HG02678 (cell line): Measurements from ENCODE around the gene LMBRD2.
"Not testable (repeated sequence)": the region's sequence is repeated elsewhere in the genome, so short reads cannot be mapped to it uniquely, and the experiment has no call there.

Experiments
- ATAC-seq: cut with Tn5 transposase; IDR thresholded peaks from one replicate; pipeline ENCODE4 v1.9.1; 2021; ENCODE audit warnings: mild to moderate bottlenecking, moderate library complexity; ENCODE audit not compliant: unreplicated experiment

Gene LMBRD2

DNA sequence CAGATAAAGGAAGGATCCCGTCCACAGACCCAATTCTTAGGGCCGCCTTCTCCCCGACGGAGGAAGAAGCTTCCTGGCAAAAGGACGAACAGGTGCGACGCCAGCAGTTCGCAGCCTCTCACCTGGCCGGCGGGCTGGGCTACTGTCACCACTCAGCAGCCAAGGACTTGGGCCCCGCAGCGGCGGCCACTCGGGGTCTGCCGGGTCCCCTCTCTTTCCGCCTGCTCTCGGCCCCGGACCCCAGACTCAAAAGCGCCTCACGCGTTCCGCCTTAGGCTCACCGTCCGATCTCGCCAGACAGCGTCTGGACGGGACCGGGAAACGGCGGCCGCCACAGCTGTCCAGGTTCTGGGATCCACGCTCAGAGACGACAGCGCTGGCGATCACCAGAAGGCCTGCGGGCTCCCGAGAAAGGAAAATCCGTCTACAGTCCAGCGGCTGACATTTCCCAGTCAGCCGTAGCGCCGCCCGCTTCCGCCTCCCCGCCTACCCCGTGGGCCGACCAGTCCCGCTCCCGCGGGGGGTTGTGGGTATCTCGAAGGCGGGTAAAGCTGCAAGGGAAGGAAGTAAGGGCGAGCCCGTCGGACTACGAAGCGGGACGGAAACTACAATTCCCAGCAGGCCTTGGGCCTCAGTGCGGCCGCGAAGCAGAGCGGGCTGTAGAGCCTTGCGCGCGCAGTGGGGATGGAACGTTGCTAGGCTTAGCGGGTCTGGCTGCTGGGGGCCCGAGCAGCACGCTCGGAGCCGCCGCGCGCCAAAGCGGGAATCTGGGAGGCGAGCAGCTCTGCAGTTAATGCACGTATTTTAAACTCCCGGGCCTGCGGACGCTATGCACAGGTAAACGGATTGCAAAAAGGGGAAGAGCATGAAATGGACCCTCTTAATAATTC, at the start of gene LMBRD2, which contains the start of gene SKP2:
LMBRD2 (minus strand) TSS at position 454 of the 890 bp plus-strand sequence. CDS start 8,538 bp downstream, outside the sequence.
SKP2 (plus strand) TSS at position 678 of the 890 bp plus-strand sequence; CDS start at position 830, 152 bp downstream.
- ATAC-seq, result peak; percentile 99

DNA sequence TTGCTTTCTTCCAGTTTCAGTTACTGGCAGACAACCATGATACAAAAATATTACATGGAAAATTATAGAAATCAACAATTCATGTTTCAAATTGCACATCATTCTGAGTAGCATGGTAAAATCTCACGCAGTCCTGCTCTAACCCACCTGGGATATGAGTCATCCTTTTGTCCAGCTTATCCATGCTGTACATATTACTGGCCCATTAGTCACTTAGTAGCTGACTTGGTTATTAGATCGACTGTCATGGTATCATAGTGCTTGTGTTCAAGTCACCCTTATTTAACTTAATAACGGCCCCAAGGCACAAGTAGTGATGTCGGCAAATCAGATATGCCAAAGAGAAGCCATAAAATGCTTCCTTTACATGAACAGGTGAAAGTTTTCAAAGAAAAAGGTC, 48.8 kb upstream of the LMBRD2 start:
- no peak for ATAC-seq

DNA sequence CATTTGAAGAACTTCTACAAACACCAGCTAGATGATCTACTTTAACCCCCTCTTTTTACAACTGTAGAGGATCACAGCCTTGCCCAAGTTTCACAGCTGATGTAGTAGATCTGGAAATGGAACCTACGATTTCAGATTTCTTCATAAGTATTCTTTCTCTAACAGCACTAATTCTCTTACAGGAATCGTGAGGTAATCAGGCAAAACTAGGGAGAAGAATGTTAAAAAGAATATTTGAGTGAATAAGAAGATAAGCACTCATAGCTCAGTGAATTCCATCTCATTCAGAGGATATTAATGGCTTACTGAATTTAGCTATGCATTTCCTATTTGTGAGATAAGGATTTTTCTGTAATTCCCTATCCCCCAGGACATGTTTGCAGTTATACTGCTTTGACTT, 47.9 kb upstream of the LMBRD2 start:
- ATAC-seq, result no peak

DNA sequence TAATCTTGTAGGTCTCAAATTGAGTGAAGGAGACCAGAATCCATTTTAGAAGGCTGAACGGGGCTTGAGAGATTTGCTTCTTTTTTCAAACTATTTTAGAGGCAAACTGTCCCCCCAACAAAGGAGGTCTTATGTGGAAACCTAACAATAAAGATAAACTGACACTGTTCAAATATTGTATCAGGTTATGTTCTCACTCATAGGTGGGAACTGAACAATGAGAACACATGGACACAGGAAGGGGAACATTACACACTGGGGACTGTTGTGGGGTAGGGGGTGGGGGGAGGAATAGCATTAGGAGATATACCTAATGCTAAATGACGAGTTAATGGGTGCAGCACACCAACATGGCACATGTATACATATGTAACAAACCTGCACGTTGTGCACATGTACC, 47.1 kb upstream of the LMBRD2 start:
- ATAC-seq, result not testable (repeated sequence)

DNA sequence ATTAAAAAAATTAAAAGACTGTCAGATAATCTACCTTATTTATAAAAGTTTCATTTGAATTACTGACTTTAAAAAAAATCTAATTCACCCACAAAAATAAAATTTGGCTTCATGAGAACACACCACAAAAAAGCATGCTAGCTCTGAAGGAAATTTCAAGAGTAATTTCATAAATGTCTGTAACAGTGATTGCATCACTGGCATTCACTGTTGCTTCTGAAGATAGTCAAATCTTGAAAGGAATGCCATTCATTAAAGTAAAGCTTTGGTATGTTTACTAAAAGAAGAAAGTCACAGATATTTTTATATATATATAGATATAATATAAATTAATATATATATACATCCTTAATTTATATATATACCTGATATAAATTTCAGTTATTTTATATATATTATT, 46.6 kb upstream of the LMBRD2 start:
- ATAC-seq, result no peak

DNA sequence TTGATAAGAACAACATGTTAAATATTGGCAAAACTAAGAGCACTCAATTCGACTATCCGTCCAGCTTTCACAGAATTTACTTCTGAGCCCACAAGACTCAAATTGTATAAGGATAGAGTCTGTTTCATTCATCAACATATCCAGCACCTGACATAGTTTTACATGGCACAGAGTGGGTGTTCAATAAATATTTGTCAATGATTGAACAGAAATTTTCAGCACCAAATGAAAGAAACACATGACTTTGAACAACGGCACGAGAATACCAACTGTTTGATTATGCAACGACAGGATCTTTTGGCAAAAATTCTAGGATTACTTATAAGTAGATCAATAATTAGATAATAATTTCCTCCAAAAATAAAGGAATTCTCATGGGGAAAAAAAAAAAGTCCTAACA, 42.1 kb upstream of the LMBRD2 start:
- no peak for ATAC-seq

DNA sequence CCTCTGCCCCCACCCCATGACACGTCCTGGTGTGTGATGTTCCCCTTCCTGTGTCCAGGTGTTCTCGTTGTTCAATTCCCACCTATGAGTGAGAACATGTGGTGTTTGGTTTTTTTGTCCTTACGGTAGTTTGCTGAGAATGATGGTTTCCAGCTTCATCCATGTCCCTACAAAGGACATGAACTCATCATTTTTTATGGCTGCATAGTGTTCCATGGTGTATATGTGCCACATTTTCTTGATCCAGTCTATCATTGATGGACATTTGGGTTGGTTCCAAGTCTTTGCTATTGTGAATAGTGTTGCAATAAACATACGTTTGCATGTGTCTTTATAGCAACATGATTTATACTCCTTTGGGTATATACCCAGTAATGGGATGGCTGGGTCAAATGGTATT, 32.7 kb upstream of the LMBRD2 start:
- not testable (repeated sequence) for ATAC-seq

DNA sequence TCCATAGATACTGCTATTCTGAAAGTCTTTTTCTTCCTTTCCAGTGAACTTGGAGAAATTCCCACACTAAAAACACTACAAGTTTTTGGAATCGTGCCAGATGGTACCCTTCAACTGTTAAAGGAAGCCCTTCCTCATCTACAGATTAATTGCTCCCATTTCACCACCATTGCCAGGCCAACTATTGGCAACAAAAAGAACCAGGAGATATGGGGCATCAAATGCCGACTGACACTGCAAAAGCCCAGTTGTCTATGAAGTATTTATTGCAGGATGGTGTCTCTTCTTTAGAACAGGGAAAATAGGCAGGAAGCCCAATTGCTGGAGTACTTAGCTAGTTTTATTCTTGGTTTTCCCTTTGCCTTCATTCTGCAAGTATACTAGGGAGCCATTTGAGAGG, 30.1 kb upstream of the LMBRD2 start:
- no peak for ATAC-seq

DNA sequence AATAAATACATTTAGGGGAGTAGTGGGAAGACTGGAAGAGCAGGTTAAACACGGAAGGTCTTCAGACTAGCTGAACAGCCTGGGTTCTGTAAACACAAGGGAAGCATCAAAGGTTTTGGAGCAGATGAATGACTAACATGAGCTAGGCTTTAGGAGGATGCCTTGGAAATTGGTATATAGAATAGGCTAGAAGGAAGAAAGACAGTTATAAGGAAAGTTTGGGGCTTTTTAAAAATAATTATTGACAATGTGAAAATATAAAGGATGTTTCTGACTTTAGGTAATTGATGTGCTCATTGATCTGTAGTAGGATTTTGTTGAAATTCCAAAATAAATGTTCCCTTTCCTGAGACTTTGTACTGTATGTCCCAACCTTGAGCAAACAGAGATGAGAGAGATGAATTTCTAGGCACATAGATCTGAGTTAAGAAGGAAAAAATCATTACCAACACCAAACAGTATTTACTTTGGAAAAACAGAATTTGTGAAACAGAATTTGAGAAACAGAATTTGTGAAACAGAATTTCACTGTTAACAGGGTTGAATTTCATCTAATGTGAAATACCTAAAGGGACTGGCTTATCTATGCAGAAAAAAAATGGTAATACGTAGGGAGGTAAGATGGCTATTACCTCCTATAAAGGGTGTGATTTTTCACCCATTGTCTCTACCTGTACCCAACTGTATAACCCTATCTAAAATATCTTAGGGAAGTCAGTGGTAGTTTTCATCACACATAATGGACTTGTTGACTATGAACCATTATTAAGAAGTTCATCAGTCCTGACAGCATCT, 29.1 kb upstream of the LMBRD2 start:
- no peak for ATAC-seq

DNA sequence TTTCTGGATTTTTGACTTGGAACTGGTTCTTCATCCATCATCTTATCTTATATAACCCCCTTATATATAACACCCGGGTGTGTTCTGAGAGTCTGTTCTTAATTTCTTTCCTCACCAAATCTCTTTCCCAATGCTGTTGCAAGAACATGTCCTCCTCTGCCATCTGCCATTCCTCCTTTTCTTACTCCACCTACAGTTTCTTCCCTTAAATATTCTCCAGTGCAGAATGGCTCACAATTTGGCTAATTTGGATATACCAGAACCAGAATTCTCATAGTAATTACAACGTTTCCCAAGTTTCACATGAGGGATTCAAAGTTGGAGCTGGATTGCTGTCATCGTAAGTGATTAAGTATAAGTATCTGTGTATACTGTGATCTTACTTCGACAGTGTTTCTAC, 28.3 kb upstream of the LMBRD2 start:
- no peak for ATAC-seq

DNA sequence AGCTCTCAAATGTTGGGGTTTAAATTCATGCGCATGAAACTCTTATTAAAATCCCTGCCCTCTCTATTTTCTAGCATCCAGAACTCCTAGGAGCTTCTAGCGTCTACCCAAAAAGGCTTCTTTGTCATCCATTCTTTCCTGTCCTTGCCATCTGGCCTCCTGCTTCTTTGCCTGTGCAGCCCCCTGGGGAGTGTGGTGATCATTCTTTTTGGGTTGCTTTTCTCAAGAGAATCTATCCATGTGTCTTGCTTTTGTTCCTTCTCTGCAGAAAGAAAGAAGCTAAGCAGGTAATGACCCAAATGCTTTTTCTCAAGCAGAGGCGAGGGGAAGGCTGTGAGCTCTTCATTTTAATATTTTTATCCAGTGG, 26.8 kb upstream of the LMBRD2 start:
- ATAC-seq, result no peak

DNA sequence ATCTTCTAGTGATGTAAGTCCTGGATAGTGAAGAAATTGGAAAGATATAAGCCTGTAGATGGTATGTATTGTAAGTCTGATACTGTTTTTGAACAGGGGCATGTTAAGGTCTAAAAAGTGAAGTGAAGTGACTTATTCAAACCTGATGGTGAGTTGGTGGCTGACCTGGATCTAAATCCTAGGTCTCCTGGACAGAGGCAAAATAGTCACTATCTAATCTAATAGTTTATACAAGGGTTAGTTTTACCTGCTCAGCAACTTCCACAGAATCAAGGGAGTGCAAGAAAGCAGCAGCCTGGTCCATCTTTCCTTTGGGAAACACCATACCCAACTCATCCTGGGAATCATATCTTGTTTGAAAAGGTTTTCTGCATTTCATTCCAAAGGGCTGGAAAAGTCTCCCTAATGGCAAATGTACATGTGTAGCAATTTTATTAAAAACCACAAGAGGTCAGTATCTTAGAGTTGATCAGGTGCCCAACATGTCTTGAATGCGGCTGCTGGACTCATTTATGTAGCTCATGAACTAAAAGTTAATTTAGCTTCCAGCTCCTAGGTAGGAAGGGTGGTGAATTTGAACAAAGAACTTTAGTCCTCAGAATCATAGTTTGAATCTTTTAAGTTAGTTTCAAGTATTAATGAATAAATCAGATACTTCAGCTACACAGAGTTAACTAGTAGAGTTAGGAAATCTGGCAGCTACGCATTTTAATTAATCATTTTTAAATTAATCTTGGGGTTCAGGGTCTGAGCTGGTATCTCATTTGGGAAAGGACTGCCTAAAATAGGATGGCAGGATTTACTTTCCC, 26.2 kb upstream of the LMBRD2 start:
- no peak for ATAC-seq

DNA sequence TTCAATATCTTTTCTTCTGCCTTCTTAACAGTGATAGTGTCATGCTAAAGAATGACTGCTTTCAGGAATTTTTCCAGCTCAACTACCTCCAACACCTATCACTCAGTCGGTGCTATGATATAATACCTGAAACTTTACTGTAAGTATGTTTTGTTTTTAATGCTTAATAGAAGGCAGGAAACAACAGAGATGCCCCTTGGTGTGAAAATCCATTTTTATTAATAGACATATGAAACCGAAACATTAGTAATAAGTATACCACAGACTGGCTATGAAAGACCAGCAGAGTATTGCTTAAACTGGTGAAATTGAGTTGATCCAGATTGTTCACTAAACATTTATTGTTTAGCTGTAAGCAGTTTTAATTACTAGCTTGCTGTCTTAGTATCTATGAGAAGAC, 25.5 kb upstream of the LMBRD2 start:
- peak; percentile 97 for ATAC-seq

DNA sequence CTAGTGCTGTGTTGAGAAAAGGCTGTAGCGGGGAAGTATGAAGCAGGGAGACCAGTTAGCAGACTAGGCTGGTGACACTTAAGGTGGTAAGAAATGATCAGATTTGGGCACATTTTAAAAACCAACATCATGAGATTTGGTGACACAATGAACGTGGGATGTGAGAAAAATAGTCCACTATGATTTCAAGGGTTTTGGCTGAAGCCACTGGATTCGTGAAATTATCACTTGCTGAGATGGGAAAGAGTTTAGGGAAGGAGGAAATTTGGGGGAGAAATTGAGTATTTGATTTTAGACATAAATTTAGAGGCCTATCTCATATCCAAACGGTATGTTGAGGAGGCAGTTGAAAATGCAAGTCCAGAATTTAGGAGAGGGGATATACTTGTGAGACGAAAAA, 23.4 kb upstream of the LMBRD2 start:
- no peak for ATAC-seq

DNA sequence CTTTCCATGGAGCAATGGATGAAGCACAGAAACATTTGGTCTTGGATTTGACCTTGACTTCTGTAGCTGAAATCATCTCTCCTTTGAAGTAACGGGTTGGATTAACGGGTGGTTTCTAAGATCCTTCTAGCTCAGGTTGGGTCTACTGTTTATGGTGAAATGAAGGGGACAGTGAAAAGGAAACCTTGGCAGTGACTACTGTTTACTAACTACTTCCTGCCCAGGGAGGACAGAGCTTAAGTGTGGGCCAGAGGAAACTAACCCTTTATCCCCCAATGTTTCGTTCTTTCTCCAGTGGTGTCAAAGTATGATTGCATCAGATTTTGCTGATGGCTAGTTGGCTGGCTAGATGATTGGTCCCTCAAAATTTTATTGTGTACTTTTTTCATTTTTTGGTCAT, 22.4 kb upstream of the LMBRD2 start:
- ATAC-seq, result no peak

DNA sequence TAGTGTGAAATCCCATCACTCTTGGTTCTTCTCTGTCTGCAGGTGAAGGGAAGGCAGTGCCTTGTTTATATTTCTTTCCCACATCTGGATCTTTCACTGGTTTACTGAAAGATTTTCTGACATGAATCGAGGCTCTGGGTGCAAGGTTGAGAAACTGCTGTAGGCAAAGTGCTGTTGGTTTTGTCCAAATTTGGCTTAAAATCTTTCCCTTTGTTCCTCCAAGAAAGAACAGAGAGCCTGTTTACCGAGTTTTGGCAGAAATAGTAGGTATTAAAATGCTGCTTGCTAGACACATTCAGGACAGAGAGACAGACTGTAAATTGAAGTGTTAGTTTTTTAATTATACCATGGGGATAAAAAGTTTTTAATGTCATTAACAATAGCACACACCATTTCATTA, 21.7 kb upstream of the LMBRD2 start:
- ATAC-seq, result no peak

DNA sequence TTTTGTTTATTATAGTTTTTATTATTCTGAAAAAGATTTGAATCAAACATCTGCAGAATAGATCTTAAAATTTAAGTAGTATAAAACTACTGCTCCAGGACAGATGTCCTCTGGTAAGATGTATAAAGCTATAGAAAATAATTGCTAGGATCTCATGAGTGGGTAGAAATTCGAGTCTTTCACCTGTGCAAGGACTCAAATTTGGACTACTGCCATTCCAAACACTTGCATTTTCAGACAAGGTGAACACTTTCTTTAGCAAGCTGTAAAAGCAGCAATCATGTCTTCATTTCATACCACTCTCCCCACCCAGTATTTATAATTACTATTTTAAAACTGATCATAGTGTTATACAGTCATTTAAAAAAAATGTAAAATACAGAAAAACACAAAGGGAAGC, 20.9 kb upstream of the LMBRD2 start:
- no peak for ATAC-seq

DNA sequence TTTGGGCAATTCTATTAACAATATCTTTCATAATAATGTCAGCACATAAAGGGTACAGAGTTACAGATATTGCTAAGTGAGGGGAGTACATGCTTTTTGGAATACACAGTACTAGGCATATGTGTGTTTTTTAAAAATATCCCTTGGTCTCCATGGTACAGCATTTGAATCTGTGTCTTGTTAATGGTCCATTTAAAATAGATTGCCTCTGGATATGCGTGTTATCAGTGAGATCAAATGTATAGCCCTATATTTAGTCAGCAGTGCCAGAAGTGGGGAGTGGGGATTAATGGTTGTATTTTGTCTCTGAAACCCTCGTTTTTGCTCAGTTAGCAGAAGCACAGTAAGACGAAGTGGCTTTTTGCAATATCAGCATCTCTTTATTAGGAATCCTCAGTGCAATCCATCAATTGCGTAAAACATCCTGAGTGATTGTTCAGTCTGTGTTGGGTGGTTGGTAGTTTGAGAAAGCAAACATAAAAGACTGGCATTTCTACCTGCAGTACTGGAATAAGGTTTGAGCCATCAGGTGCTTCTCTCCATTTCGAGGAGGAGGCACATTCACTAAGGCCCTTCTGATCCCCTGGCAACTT, 19.2 kb upstream of the LMBRD2 start:
- no peak for ATAC-seq

DNA sequence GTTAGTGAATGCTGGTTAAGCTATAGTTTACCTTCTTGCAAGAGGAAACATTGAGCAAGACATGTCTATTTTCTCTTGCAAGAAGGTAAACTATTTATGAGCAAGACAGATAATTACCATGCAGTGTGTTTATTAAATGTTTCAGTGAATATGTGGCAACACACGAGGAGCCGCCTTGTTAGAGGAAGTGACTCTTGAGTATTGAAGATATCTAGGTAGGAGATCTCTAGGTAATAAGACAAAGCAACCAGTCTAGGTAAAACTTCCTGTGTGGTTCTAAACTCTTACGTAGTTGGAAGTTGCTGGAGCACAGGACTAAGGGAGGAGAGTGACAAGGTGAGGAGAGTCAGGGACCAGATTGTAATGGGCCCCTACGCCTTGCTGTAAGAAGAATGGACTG, 17.1 kb upstream of the LMBRD2 start:
- ATAC-seq, result no peak

DNA sequence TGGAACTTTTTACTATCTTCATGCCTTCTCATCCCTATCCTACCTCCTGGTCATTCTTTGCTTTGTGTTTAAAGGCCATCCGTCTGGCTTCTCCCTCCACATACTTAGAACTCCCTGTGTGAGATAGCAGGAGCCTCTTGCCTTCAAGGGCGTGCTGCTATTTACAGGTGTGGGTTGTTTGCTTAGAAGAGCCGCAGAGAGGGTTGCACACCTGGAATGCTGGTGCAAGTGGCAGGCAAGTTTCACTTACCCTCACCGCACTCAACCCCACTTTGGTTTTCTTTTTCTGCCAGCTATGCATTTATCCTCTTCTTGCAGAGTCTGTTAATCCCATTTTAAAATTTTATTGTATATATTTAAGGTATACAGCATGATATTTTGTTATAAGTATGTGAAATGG, 12.8 kb upstream of the LMBRD2 start:
- no peak for ATAC-seq
